SH-SY5Y (cell line): ENCODE results near the gene TCF7.

Source experiments
- GATA2 ChIP-seq: IDR thresholded peaks from 2 replicates; pipeline ENCODE4 v1.6.1; 2011; ENCODE audit warnings: mild to moderate bottlenecking, low read depth, low read length
- GATA3 ChIP-seq: IDR thresholded peaks from 2 replicates; pipeline ENCODE4 v1.6.1; 2011; ENCODE audit warnings: low read depth, mild to moderate bottlenecking, low read length, moderate library complexity

- no peak for TF ChIP-seq GATA2
- TF ChIP-seq GATA3, result no peak
Observed at GRCh38 chr5:134129411-134130238, 15.1 kb downstream of the TCF7 start.
